Measurements from ENCODE around the gene MCUB. TPM values are rescaled to one million over a fixed set of nuclear protein-coding genes. Genes with fewer than 3 reads are reported as not detected.

MCUB gene
- total and polyA plus RNA-seq, 12 donors, result 1.7 to 12.6 (median 3.5) TPM

GRCh38 chr4:109648997-109649575, 89.0 kb downstream of the MCUB start:
- peaks cover 0 to 42% (median 16%) of the 10 kb centered on the region in 11 donors for H3K9me3 ChIP-seq
- intact Hi-C loops (cut with DNase I), result no loop called here
- peaks cover 0 to 5% (median 0%) of the 10 kb centered on the region in 9 donors for H3K36me3 ChIP-seq
- peaks cover 0 to 24% (median 0%) of the 10 kb centered on the region in 9 donors for H3K4me1 ChIP-seq
- no peak for ATAC-seq
- no peaks in the 10 kb centered on the region for H3K27me3 ChIP-seq
- H3K27ac ChIP-seq, result peak overlapping the region in 1 of 10 donors; percentile 73
- TF ChIP-seq, protein P1, sequence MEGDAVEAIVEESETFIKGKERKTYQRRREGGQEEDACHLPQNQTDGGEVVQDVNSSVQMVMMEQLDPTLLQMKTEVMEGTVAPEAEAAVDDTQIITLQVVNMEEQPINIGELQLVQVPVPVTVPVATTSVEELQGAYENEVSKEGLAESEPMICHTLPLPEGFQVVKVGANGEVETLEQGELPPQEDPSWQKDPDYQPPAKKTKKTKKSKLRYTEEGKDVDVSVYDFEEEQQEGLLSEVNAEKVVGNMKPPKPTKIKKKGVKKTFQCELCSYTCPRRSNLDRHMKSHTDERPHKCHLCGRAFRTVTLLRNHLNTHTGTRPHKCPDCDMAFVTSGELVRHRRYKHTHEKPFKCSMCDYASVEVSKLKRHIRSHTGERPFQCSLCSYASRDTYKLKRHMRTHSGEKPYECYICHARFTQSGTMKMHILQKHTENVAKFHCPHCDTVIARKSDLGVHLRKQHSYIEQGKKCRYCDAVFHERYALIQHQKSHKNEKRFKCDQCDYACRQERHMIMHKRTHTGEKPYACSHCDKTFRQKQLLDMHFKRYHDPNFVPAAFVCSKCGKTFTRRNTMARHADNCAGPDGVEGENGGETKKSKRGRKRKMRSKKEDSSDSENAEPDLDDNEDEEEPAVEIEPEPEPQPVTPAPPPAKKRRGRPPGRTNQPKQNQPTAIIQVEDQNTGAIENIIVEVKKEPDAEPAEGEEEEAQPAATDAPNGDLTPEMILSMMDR (IDR thresholded peaks at IDR 0.05), result no peak
- no peak overlapping the region for H3K4me3 ChIP-seq
- 76 to 93% methylated on average over 2 of the region's 2 CpGs for WGBS, 2 donors
- DNase-seq, result no peak

GRCh38 chr4:109649872-109650271, 89.8 kb downstream of the MCUB start:
- intact Hi-C loops (cut with DNase I), result loop anchor here in 3 of 10 donors (10.0 kb wide), 1 partner anchor 225 kb away; no protein-coding TSS in a partner anchor
- TF ChIP-seq, protein P1 (IDR thresholded peaks at IDR 0.05), result no peak
- Histone ChIP-seq H3K27ac (peak overlapping the region in 1 of 10 donors; percentile 73), H3K27me3 (no peaks in the 10 kb centered on the region), H3K4me3 (no peak overlapping the region), H3K4me1 (peaks cover 0 to 24% (median 0%) of the 10 kb centered on the region in 9 donors), H3K9me3 (peaks cover 0 to 42% (median 16%) of the 10 kb centered on the region in 11 donors), H3K36me3 (peaks cover 0 to 5% (median 0%) of the 10 kb centered on the region in 9 donors)
- ATAC-seq (no peak), DNase-seq (no peak)
- 96 to 100% methylated on average over 1 of the region's 1 CpG for WGBS, 2 donors

DNA sequence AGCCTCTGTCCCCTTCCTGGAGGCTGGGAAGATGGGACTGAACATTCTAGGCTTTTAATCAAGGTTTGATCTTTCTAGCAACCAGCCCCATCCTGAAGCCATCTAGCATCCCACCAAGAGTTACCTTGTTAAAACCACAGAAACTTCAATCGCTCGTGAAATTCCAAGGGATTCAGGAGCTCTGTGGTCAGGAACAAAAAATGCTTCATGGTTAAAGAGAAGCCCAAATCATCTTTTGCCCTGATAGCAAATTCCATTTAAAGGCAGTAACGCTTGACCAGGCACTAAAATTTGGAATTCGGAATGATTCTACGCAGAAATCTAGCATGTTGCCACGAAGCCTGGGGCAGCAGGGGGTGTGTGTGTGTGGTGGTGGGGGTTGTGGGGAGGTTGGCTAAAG, 95.3 kb downstream of the MCUB start:
- DNase-seq (no peak), ATAC-seq (no peak)
- Histone ChIP-seq H3K4me3 (no peak overlapping the region), H3K27me3 (no peaks in the 10 kb centered on the region), H3K9me3 (peaks cover 0 to 26% (median 10%) of the 10 kb centered on the region in 11 donors), H3K36me3 (peaks cover 0 to 10% (median 0%) of the 10 kb centered on the region in 9 donors), H3K4me1 (no peaks in the 10 kb centered on the region), H3K27ac (no peak overlapping the region)
- intact Hi-C loops (cut with DNase I), result loop anchor here in 7 of 10 donors (5.0 to 10.0 kb wide), 2 partner anchors 231 to 233 kb away; no protein-coding TSS in a partner anchor
- WGBS, 2 donors, result 67 to 77% methylated on average over 6 of the region's 6 CpGs
- TF ChIP-seq, protein P1 (IDR thresholded peaks at IDR 0.05), result no peak

DNA sequence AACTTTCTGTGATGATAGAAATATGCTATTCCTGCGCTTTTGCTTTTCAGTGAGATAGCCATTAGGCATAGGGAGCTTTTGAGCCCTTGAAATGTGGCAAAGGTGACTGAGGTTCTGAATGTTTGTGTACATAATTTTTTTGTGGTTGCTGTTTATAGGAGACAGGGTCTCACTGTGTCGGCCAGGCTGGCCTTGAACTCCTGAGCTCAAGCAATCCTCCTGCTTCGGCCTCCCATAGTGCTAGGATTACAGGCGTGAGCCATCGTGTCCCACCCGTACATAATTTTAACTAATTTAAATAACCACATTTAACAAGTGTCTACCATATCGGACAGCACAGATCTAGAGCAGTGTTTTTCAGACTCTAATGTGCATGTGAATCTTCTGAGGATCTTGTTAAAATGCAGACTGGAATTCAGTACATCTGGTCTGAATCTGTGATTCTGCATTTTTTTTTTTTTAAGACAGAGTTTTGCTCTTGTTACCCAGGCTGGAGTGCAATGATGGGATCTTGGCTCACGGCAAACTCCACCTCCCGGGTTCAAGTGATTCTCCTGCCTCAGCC, 97.9 kb downstream of the MCUB start:
- H3K36me3 ChIP-seq, result peaks cover 0 to 23% (median 0%) of the 10 kb centered on the region in 9 donors
- no peaks in the 10 kb centered on the region for H3K4me1 ChIP-seq
- no peak for ATAC-seq
- no peaks in the 10 kb centered on the region for H3K27me3 ChIP-seq
- no peak for DNase-seq
- intact Hi-C loops (cut with DNase I), result loop anchor here in 7 of 10 donors (5.0 to 10.0 kb wide), 2 partner anchors 233 to 236 kb away; no protein-coding TSS in a partner anchor
- WGBS, 2 donors, result 95 to 98% methylated on average over 9 of the region's 9 CpGs
- peaks cover 0 to 7% (median under 1%) of the 10 kb centered on the region in 11 donors for H3K9me3 ChIP-seq
- no peak overlapping the region for H3K4me3 ChIP-seq
- TF ChIP-seq, protein P1 (IDR thresholded peaks at IDR 0.05), result no peak
- no peak overlapping the region for H3K27ac ChIP-seq
